AG04450 (cell line): Measurements from ENCODE around the gene RNF144B. TPM values are rescaled to one million over a fixed set of nuclear protein-coding genes. Genes with fewer than 3 reads are reported as not detected.
"Not testable (repeated sequence)": the region's sequence is repeated elsewhere in the genome, so short reads cannot be mapped to it uniquely, and the experiment has no call there.

Experiments used
- CTCF ChIA-PET: fragments of 300-600, 350-600 bp; formaldehyde crosslinking; extraction: SDS; loops from one replicate; lab custom pipeline; 2022; ENCODE audit warnings: antibody characterized with exemption, inconsistent platforms; lab: Charles Lee
- POLR2A ChIA-PET: fragments of 350-600 bp; formaldehyde crosslinking; extraction: SDS; loops from one replicate; lab custom pipeline; 2021; ENCODE audit warnings: antibody characterized with exemption, inconsistent platforms; lab: Yijun Ruan, JAX
- DNase-seq: peaks from one replicate; pipeline ENCODE4 v3.0.0-alpha.2; 2011; ENCODE audit warnings: low read depth, low spot score
- H3K27ac ChIP-seq: one replicate; pipeline ENCODE4 v1.5.1; 2012; ENCODE audit warnings: low read depth, low read length, control low read depth
- H3K27me3 ChIP-seq: one replicate; pipeline ENCODE4 v1.6.0; 2012; ENCODE audit warnings: low read length; ENCODE audit not compliant: control insufficient read depth, insufficient read depth
- H3K4me3 ChIP-seq: 2 replicates; pipeline ENCODE4 v1.5.1; 2011; ENCODE audit warnings: mild to moderate bottlenecking, low read depth, low read length, control low read depth
- H3K9me3 ChIP-seq: 2 replicates; pipeline ENCODE4 v1.5.1; 2012; ENCODE audit warnings: low read length; ENCODE audit not compliant: control insufficient read depth, insufficient read depth
- polyA plus RNA-seq: library from polyadenylated mRNA; depleted of rRNA; stranded (reverse); fragments of >200 nt; gene quantifications from 2 replicates; pipeline ENCODE4 v1.2.3, GENCODE V29; 2011
- TF ChIP-seq, protein P1 (sequence below): IDR thresholded peaks from 2 replicates; pipeline ENCODE4 v1.5.1; 2011; ENCODE audit warnings: low read depth, low read length, control low read depth, inconsistent platforms

RNF144B gene
- polyA plus RNA-seq, 1 experiment = 0.25 TPM

GRCh38 chr6:18350712-18351111 lies 36.4 kb upstream of the RNF144B start:
- no peak overlapping the region for H3K4me3 ChIP-seq
- TF ChIP-seq, protein P1, sequence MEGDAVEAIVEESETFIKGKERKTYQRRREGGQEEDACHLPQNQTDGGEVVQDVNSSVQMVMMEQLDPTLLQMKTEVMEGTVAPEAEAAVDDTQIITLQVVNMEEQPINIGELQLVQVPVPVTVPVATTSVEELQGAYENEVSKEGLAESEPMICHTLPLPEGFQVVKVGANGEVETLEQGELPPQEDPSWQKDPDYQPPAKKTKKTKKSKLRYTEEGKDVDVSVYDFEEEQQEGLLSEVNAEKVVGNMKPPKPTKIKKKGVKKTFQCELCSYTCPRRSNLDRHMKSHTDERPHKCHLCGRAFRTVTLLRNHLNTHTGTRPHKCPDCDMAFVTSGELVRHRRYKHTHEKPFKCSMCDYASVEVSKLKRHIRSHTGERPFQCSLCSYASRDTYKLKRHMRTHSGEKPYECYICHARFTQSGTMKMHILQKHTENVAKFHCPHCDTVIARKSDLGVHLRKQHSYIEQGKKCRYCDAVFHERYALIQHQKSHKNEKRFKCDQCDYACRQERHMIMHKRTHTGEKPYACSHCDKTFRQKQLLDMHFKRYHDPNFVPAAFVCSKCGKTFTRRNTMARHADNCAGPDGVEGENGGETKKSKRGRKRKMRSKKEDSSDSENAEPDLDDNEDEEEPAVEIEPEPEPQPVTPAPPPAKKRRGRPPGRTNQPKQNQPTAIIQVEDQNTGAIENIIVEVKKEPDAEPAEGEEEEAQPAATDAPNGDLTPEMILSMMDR = no peak
- H3K27me3 ChIP-seq = no peaks in the 10 kb centered on the region
- no peak for DNase-seq
- H3K27ac ChIP-seq = no peak overlapping the region
- no peaks in the 10 kb centered on the region for H3K9me3 ChIP-seq
- ChIA-PET CTCF (no interaction called here), POLR2A (no interaction called here)

GRCh38 chr6:18352001-18352400 lies 35.1 kb upstream of the RNF144B start:
- DNase-seq = no peak
- Histone ChIP-seq H3K9me3 (no peaks in the 10 kb centered on the region), H3K4me3 (no peak overlapping the region), H3K27me3 (no peaks in the 10 kb centered on the region), H3K27ac (no peak overlapping the region)
- ChIA-PET POLR2A (no interaction called here), CTCF (interaction anchor here (0.6 kb wide), 1 partner anchor 1381 kb away, joined by 6 read pairs; no protein-coding TSS in a partner anchor)
- TF ChIP-seq, protein P1 = no peak

- TF ChIP-seq, protein P1 = no peak
- POLR2A ChIA-PET = no interaction called here
These were observed 34.3 kb upstream of the RNF144B start for GRCh38 chr6:18352842-18353241.

GRCh38 chr6:18353251-18353650 lies 33.9 kb upstream of the RNF144B start:
- ChIA-PET POLR2A (no interaction called here), CTCF (interaction anchor here (1.0 kb wide), 1 partner anchor 30 kb away, joined by 3 read pairs; no protein-coding TSS in a partner anchor)
- H3K9me3 ChIP-seq = no peaks in the 10 kb centered on the region

More at GRCh38 chr6:18352842-18353241, 34.3 kb upstream of the RNF144B start:
- Histone ChIP-seq H3K4me3 (no peak overlapping the region), H3K9me3 (no peaks in the 10 kb centered on the region), H3K27me3 (no peaks in the 10 kb centered on the region), H3K27ac (no peak overlapping the region)
- DNase-seq = no peak
- CTCF ChIA-PET = interaction anchor here (1.0 kb wide), 1 partner anchor 29 kb away, joined by 3 read pairs; no protein-coding TSS in a partner anchor

DNA sequence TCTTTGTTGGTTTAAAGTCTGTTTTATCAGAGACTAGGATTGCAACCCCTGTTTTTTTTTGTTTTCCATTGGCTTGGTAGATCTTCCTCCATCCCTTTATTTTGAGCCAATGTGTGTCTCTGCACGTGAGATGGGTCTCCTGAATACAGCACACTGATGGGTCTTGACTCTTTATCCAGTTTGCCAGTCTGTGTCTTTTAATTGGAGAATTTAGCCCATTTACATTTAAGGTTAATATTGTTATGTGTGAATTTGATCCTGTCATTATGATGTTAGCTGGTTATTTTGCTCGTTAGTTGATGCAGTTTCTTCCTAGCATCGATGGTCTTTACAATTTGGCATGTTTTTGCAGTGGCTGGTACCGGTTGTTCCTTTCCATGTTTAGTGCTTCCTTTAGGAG lies 29.6 kb upstream of the RNF144B start:
- H3K4me3 ChIP-seq, H3K27ac ChIP-seq, H3K9me3 ChIP-seq, POLR2A ChIA-PET, DNase-seq, CTCF ChIA-PET, H3K27me3 ChIP-seq: not testable (repeated sequence)

More at GRCh38 chr6:18353251-18353650, 33.9 kb upstream of the RNF144B start:
- Histone ChIP-seq H3K27ac (no peak overlapping the region), H3K4me3 (no peak overlapping the region), H3K27me3 (no peaks in the 10 kb centered on the region)
- DNase-seq = no peak
- TF ChIP-seq, protein P1 = no peak
